ENCODE data around the gene PIM3.

- TF ChIP-seq FOXM1 (IDR thresholded peaks at IDR 0.05; ENCODE audit: borderline replicate concordance) (no peak), FOXA1 (IDR thresholded peaks at IDR 0.05) (no peak), PKNOX1 (IDR thresholded peaks at IDR 0.05) (no peak), NFRKB (IDR thresholded peaks at IDR 0.05) (no peak), SP1 (IDR thresholded peaks at IDR 0.05) (no peak), ARNT (IDR thresholded peaks at IDR 0.05) (no peak), TARDBP (IDR thresholded peaks at IDR 0.05) (no peak), FOXK2 (IDR thresholded peaks at IDR 0.05) (no peak)
Observed at GRCh38 chr22:50012211-50013181, 51.9 kb downstream of the PIM3 start, which contains the start of gene IL17REL.

Measured in HEK293T (cell line).